GM23248 (cell line): ENCODE data around the gene RAB37. TPM values are rescaled to one million over a fixed set of nuclear protein-coding genes. Genes with fewer than 3 reads are reported as not detected.

Source experiments
- DNase-seq: peaks from one replicate; pipeline ENCODE4 v3.0.0-alpha.2; 2015
- H2AFZ ChIP-seq: fragments of 200-600 bp; sonication (generic); 2 replicates; pipeline ENCODE4 v1.6.1; 2016; ENCODE audit warnings: antibody characterized with exemption
- H3F3A ChIP-seq: fragments of 200-600 bp; sonication (generic); 2 replicates; pipeline ENCODE4 v1.6.1; 2016; ENCODE audit warnings: mild to moderate bottlenecking, antibody characterized with exemption, mixed run types; ENCODE audit not compliant: insufficient read depth
- H3K27ac ChIP-seq: fragments of 200-600 bp; sonication (generic); 2 replicates; pipeline ENCODE4 v1.5.1; 2016; ENCODE audit warnings: mild to moderate bottlenecking
- H3K27me3 ChIP-seq: fragments of 200-600 bp; sonication (generic); replicated peaks from 2 replicates; pipeline ENCODE4 v1.6.1; 2016; ENCODE audit warnings: mild to moderate bottlenecking; ENCODE audit not compliant: insufficient read depth
- H3K36me3 ChIP-seq: fragments of 200-600 bp; sonication (generic); 2 replicates; pipeline ENCODE4 v1.6.1; 2016; ENCODE audit warnings: low read depth, mild to moderate bottlenecking
- H3K4me1 ChIP-seq: fragments of 200-600 bp; sonication (generic); 2 replicates; pipeline ENCODE4 v1.6.1; 2016; ENCODE audit warnings: mild to moderate bottlenecking; ENCODE audit not compliant: insufficient read depth
- H3K4me2 ChIP-seq: fragments of 200-600 bp; sonication (generic); one replicate; pipeline ENCODE4 v1.6.1; 2016; ENCODE audit warnings: mild to moderate bottlenecking; ENCODE audit not compliant: unreplicated experiment
- H3K4me3 ChIP-seq: fragments of 200-600 bp; sonication (generic); 2 replicates; pipeline ENCODE4 v1.5.1; 2016; ENCODE audit warnings: mild to moderate bottlenecking
- H3K79me2 ChIP-seq: fragments of 200-600 bp; sonication (generic); 2 replicates; pipeline ENCODE4 v1.6.1; 2016; ENCODE audit warnings: mild to moderate bottlenecking; ENCODE audit not compliant: insufficient read depth
- H3K9ac ChIP-seq: fragments of 200-600 bp; sonication (generic); 2 replicates; pipeline ENCODE4 v1.6.1; 2016; ENCODE audit warnings: mild to moderate bottlenecking
- H3K9me2 ChIP-seq: fragments of 200-600 bp; sonication (generic); 2 replicates; pipeline ENCODE4 v1.6.1; 2016; ENCODE audit warnings: mixed run types, mild to moderate bottlenecking, moderate library complexity; ENCODE audit not compliant: insufficient read depth
- H3K9me3 ChIP-seq: fragments of 200-600 bp; sonication (generic); one replicate; pipeline ENCODE4 v1.6.1; 2017; ENCODE audit warnings: low read depth
- H4K20me1 ChIP-seq: fragments of 200-600 bp; sonication (generic); 2 replicates; pipeline ENCODE4 v1.6.0; 2016; ENCODE audit not compliant: insufficient read depth
- EZH2 ChIP-seq: fragments of 200-600 bp; sonication (generic); IDR thresholded peaks from 2 replicates; pipeline ENCODE4 v1.6.1; 2018; ENCODE audit warnings: antibody characterized with exemption, mild to moderate bottlenecking; ENCODE audit not compliant: insufficient read depth, poor library complexity, severe bottlenecking
- EZH2phosphoT487 ChIP-seq: fragments of 200-600 bp; sonication (generic); IDR thresholded peaks from 2 replicates; pipeline ENCODE4 v1.6.1; 2018; ENCODE audit warnings: antibody characterized with exemption, moderate library complexity, mild to moderate bottlenecking, low read depth; ENCODE audit not compliant: insufficient read depth
- WGBS, 2 experiments: methylation state at CpG; one replicate each; pipeline ENCODE4 v1.1.6; 2015 to 2017; ENCODE audit warnings: low lambda C conversion rate in 2 of 2, low coverage in 1 of 2; ENCODE audit errors: missing lambda C conversion rate in 2 of 2; 5-methylcytosine and 5-hydroxymethylcytosine counted together
- in situ Hi-C: fragments of 300-500 bp; cut with MboI; formaldehyde crosslinking; loops from 2 replicates; pipeline ENCODE4 v1.15.0; 2020
- polyA plus RNA-seq: library from polyadenylated mRNA; unstranded; fragments of >200 nt; fragmentation: Nextera tagmentation; extraction: Ambion mirVana; gene quantifications from 2 replicates; pipeline ENCODE4 v1.2.1, GENCODE V29; 2016
- total RNA-seq: library from RNA; depleted of rRNA; stranded (reverse); fragments of >200 nt; shearing (Covaris generic); gene quantifications from 2 replicates; pipeline ENCODE4 v1.2.3, GENCODE V29; 2014

Gene RAB37
- total and polyA plus RNA-seq, 2 experiments from 2014 or later, result 0.11 TPM; not detected in 1

- Histone ChIP-seq H3K36me3 (no peaks in the 10 kb centered on the region), H3K9me3 (no peaks in the 10 kb centered on the region), H3K4me2 (no peak overlapping the region), H3K79me2 (peaks cover 20% of the 10 kb centered on the region), H3K4me1 (no peaks in the 10 kb centered on the region), H3K4me3 (no peak overlapping the region), H2AFZ (no peak overlapping the region), H4K20me1 (no peaks in the 10 kb centered on the region), H3K27me3 (no peaks in the 10 kb centered on the region), H3K9me2 (no peaks in the 10 kb centered on the region), H3K27ac (no peak overlapping the region), H3F3A (no peaks in the 10 kb centered on the region), H3K9ac (no peak overlapping the region)
- in situ Hi-C loops, result no loop called here
- no peak for DNase-seq
- WGBS, 2 experiments, result 79 to 85% methylated on average over 5 of the region's 5 CpGs
- TF ChIP-seq EZH2phosphoT487 (no peak), EZH2 (no peak)
Observed at GRCh38 chr17:74782571-74782970, 45.5 kb downstream of the RAB37 start.

- WGBS, 2 experiments, result 77 to 83% methylated on average over 5 of the region's 5 CpGs
- Histone ChIP-seq H3K9me3 (no peaks in the 10 kb centered on the region), H3K27me3 (no peaks in the 10 kb centered on the region), H3F3A (no peaks in the 10 kb centered on the region), H3K4me1 (no peaks in the 10 kb centered on the region), H3K9me2 (no peaks in the 10 kb centered on the region), H3K4me2 (no peak overlapping the region), H3K79me2 (peaks cover 4% of the 10 kb centered on the region; the same call in 1 of the 2 replicates), H3K4me3 (no peak overlapping the region), H2AFZ (no peak overlapping the region), H4K20me1 (no peaks in the 10 kb centered on the region), H3K9ac (no peak overlapping the region), H3K27ac (no peak overlapping the region), H3K36me3 (no peaks in the 10 kb centered on the region)
- no peak for DNase-seq
- in situ Hi-C loops, result no loop called here
- no peak for TF ChIP-seq EZH2phosphoT487
Observed at GRCh38 chr17:74784125-74784810, 47.2 kb downstream of the RAB37 start.

GRCh38 chr17:74785096-74785980, 48.3 kb downstream of the RAB37 start:
- H3K36me3 ChIP-seq, result no peaks in the 10 kb centered on the region
- H3K4me3 ChIP-seq, result no peak overlapping the region
- H3K9me3 ChIP-seq, result no peaks in the 10 kb centered on the region
- H3K4me2 ChIP-seq, result no peak overlapping the region
- no peaks in the 10 kb centered on the region for H3K79me2 ChIP-seq
- no peaks in the 10 kb centered on the region for H3K27me3 ChIP-seq
- in situ Hi-C loops, result no loop called here
- 89% methylated on average over 21 of the region's 21 CpGs for WGBS, 2 experiments
- TF ChIP-seq EZH2, result no peak
- no peak for TF ChIP-seq EZH2phosphoT487
- H3F3A ChIP-seq, result no peaks in the 10 kb centered on the region
- DNase-seq, result no peak
- H4K20me1 ChIP-seq, result no peaks in the 10 kb centered on the region
- no peak overlapping the region for H3K9ac ChIP-seq
- no peaks in the 10 kb centered on the region for H3K4me1 ChIP-seq
- H3K9me2 ChIP-seq, result no peaks in the 10 kb centered on the region
- no peak overlapping the region for H2AFZ ChIP-seq
- no peak overlapping the region for H3K27ac ChIP-seq

- H3K4me3 ChIP-seq, result no peak overlapping the region
- 90 to 94% methylated on average over 9 of the region's 9 CpGs for WGBS, 2 experiments
- H3K9me3 ChIP-seq, result no peaks in the 10 kb centered on the region
- no peak overlapping the region for H3K9ac ChIP-seq
- H3K4me1 ChIP-seq, result no peaks in the 10 kb centered on the region
- no peak overlapping the region for H3K27ac ChIP-seq
- no peak for TF ChIP-seq EZH2phosphoT487
- TF ChIP-seq EZH2, result no peak
- no peak overlapping the region for H3K4me2 ChIP-seq
- no peaks in the 10 kb centered on the region for H3K27me3 ChIP-seq
- no peak for DNase-seq
- H3K79me2 ChIP-seq, result no peaks in the 10 kb centered on the region
- in situ Hi-C loops, result no loop called here
- no peaks in the 10 kb centered on the region; the same call in 1 of the 2 replicates for H3K36me3 ChIP-seq
- no peaks in the 10 kb centered on the region for H3K9me2 ChIP-seq
- H4K20me1 ChIP-seq, result no peaks in the 10 kb centered on the region
- H3F3A ChIP-seq, result no peaks in the 10 kb centered on the region
- no peak overlapping the region for H2AFZ ChIP-seq
Observed at GRCh38 chr17:74785981-74786360, 48.9 kb downstream of the RAB37 start.
